Skin of body (tissue), 2 donors: ENCODE results near the gene FBN2. TPM values are rescaled to one million over a fixed set of nuclear protein-coding genes. Genes with fewer than 3 reads are reported as not detected.
"Not testable (repeated sequence)": the region's sequence is repeated elsewhere in the genome, so short reads cannot be mapped to it uniquely, and the experiment has no call there.

Experiments used
- DNase-seq: peaks from one replicate; lab custom pipeline; 2025; lab: John Stamatoyannopoulos, UW
- total RNA-seq: library from RNA; depleted of rRNA; stranded (reverse); fragments of >200 nt; gene quantifications from one replicate; pipeline ENCODE4 v1.2.3, GENCODE V29; 2014

Gene FBN2
- total RNA-seq, 1 donor from 2014 or later = 88.3 TPM

GRCh38 chr5:128366147-128366546, 171.9 kb downstream of the FBN2 start:
- DNase-seq = no peak

DNA sequence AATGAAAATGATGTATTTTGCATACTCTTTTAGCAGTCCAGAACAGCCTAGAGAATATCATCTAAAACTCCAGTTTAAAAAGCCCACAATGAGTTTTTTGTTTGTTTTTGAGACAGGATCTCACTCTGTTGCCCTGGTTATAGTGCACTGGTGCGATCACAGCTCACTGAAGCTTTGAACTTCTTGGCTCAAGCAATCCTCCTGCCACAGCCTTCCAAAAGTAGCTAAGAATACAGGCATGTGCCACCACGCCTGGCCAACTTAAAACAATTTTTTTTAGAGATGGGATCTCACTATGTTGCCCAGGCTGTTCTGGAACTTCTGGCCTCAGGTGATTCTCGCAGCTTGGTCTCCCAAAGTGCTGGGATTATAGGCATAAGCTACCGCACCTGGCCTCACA, 175.7 kb downstream of the FBN2 start:
- no peak for DNase-seq

GRCh38 chr5:128358826-128359225, 179.2 kb downstream of the FBN2 start:
- peak; percentile 90 for DNase-seq

- peak; percentile 45 for DNase-seq
These were observed 180.8 kb downstream of the FBN2 start for GRCh38 chr5:128357226-128357625.

- DNase-seq = peak; percentile 65
These were observed 182.1 kb downstream of the FBN2 start for GRCh38 chr5:128355961-128356360.

DNA sequence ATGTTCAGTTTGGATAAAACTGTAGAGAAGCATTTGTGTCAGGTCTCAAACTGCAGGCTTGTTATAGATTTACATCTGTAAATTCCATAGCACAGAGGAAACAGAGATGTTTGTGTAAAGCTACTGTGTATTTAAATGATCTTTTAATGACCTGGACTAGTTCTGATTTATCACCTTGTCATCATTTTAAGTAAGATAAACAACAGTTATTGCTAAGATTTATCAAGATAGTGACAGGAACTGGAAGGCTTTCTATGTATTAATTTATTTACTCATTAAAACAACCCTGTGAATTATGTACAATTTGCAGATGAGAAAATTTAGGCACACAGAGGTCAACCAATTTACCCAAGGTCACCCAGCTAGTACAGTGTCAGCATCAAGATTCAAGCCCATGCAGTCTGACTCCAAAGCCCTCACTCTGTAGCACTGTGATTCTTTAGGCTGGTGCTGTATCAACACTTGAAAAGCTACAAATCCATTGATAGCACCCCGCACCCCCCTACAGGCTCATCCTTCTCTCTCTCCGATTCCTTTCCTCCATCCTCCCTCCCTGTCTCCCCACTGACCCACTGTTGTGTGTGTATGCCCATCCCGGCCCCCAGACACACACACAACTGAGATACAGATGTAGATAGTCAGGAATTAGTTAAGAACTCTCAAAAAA, 184.5 kb downstream of the FBN2 start:
- no peak for DNase-seq

GRCh38 chr5:128350705-128351104, 187.3 kb downstream of the FBN2 start:
- DNase-seq = no peak

DNA sequence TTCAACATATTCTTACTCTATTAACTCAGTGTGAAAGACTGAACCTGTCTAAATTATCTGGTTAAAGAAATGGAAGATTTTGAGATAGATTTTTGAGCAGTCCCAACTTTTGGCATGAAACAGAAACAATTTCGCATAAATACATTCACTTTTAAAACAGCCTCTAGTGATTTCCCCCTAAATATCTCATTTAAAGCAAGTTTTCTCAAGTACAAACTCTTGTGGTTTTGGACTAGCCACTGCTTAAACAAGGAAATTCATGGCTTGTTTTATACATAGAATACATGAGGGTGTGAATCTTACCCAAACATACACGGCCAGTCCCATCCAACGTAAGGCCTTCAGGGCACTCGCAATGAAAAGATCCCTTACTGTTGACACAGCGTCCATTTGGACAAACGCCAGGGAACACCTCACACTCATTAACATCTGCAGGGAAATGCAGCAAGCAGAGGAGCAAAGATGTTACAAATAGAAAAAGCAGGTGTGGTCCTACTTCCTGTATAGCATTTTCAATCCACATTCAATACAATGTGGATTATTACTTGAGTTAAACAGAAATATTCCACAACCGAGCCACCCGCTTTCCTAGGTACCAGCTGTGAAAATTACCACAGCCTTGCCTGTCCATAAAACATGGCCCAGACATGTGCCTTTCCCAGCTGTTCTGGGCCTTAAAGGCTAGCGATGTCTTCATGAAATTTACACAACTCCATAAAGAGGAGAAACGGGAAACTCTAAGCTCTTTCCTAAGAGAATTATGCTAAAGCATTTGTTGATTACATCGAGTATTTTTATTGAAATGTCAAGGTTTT, 188.8 kb downstream of the FBN2 start:
- no peak for DNase-seq

DNA sequence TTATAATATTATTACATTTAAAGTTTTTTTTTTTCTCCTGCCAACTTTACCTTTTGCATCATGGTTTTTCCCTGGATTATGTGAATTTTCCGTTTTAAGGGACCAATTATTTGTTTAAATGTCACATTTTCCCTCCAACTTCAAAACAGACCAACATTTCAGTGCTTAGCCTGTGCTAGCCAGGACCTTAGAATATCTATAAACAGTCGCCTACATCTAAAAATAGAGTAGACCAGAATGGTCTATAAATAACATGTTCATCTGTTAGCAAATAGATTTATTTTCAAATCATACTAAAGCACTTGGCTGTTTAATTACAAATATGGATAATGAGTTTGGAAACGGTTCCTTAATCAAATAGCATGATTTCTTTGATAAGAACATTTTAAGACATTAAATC, 192.0 kb downstream of the FBN2 start:
- DNase-seq = no peak

- no peak for DNase-seq
These were observed 192.8 kb downstream of the FBN2 start for GRCh38 chr5:128345247-128345646.

DNA sequence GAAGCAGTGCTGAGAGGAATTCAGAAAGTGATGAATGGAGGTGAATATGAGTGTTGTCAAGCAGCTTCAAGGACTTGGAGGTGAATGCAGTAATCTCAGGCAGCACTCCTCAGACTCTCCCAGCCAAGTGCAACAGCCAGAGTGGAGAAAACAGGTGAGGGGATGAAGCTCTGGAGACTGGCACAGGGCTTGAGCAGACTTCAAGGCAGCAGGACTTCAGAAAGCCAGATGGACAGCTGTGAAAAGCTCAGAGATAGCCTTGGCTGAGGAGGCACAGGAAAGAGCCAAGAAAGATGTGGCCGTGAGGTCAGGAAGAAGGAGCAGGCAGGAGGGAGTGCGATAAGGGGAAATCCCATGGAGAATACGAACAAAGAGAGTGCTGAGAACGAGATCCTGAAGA, 194.9 kb downstream of the FBN2 start:
- DNase-seq = no peak

DNA sequence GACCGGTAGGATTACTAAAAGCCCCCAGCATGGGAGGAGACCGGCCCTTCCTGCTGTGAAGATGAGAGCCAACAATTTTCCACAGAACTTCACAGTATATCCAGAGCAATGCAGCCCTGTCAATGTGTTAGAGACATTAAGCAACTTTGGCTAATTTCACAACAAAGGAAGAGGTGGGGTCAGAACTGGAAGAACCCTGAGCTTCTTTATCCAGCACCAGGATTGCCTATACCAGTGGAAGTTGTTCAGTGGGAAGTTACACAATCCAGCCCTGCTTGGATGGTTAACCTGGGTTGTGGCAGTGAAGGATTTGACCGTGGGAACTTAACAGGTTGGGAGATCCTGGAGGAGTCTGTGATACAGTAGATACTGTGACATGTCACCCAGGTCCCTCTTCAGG, 197.0 kb downstream of the FBN2 start:
- no peak for DNase-seq

DNA sequence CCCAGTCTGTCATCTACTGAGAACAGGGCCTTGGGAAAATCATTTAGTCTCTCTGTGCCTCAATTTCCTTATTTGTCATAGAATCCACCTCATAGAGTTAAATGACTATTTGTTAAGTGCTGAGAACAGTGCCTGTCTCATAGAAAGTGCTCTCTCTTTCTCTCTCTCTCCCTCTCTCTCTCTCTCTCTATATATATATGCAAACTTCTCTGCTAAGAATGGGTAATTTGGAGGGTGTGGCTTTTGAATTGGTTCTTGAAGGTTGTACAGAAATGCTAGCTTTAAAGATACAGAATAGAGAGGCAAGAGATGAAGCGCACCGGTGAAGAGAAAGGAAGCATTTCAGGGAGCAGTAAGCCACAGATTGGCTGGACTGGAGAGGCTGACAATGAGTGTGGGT, 197.4 kb downstream of the FBN2 start:
- no peak for DNase-seq

GRCh38 chr5:128339585-128339984, 198.5 kb downstream of the FBN2 start:
- no peak for DNase-seq

DNA sequence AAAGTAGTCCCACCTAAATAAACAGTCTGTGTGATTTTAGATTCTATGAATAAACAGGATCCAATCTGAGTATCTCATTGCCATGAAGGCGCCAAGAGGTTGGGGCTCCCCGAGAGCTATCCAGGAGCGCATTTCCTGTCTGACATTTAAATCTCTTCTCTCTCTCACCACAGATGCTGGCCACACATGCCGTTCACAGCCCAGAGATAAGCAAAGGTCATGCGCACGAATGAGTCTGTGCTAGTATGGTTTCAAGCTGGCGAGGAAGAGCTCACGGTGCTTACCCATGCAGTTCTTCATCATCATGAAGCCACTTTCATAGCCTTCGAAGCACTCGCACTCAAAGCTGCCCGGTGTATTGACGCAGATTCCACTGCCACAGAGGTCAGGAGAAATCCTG, 199.4 kb downstream of the FBN2 start:
- DNase-seq = no peak

DNA sequence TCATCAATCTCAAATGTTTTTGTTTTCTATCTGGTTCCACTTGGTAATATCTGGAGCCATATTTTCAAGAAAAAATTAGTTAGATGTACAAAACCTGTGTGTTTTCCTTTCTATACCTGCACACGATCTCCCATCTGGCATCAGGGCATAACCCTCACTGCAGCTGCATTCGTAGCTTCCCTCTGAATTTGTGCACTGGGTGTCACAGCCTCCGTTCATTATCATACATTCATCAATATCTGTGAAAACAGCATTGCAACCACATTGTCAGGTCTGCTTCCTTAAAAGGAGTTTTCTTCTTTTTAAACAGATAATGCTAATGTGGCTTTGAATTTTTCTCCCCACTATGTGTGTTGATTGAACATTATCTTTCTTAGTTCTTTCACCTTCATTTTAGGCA, 202.7 kb downstream of the FBN2 start:
- DNase-seq = no peak

GRCh38 chr5:128334010-128334716, 203.9 kb downstream of the FBN2 start:
- DNase-seq = no peak

- DNase-seq = no peak
These were observed 206.8 kb downstream of the FBN2 start for GRCh38 chr5:128331261-128331660.

DNA sequence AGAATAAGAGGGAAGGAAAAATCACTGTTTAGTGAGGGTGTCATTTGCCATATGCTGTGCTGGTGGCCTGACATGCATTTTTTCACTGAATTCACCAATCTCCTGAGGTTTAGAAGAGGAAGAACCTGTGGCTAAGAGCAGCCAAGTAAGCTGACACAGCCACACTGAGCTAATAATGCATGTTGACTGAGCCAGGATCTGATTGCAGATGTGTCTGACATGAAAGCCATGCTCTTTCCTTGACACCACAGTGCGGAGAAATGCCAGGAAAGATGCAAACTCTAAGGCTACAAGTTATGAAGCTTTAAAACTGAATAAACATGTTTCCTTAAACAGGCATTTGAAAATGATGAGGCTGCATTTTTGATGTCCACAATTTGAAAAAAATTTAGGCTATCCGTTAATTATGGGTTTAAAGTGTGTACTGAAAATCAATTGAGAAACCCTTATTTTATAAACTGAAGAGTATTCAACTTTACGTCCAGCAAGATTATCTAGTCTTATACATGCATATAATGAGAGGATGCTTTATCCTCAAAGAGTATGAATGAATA, 208.6 kb downstream of the FBN2 start:
- DNase-seq = peak; percentile 45

DNA sequence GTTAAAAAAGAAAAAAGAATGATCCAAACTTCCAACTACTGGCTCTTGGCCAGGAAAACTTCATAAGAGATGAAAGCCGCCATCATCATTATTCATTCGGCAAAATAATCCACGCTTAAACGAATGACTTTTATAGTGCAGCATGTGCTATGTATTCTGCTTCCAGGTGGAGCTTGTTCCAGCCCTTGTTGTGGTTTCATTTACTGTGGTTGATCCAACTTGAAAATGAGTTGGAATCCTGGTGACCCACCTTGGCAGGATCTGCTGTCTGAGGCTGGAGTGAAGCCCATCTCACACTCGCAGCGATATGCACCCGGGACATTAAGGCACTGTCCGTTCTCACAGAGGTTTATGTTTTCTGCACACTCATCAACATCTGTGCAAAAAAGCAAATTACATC, 209.6 kb downstream of the FBN2 start:
- peak; percentile 56 for DNase-seq

GRCh38 chr5:128328007-128328406, 210.0 kb downstream of the FBN2 start:
- no peak for DNase-seq

- DNase-seq = not testable (repeated sequence)
These were observed 216.6 kb downstream of the FBN2 start for GRCh38 chr5:128321418-128321817.
